ENCODE data around the gene DBH.

DBH gene

DNA sequence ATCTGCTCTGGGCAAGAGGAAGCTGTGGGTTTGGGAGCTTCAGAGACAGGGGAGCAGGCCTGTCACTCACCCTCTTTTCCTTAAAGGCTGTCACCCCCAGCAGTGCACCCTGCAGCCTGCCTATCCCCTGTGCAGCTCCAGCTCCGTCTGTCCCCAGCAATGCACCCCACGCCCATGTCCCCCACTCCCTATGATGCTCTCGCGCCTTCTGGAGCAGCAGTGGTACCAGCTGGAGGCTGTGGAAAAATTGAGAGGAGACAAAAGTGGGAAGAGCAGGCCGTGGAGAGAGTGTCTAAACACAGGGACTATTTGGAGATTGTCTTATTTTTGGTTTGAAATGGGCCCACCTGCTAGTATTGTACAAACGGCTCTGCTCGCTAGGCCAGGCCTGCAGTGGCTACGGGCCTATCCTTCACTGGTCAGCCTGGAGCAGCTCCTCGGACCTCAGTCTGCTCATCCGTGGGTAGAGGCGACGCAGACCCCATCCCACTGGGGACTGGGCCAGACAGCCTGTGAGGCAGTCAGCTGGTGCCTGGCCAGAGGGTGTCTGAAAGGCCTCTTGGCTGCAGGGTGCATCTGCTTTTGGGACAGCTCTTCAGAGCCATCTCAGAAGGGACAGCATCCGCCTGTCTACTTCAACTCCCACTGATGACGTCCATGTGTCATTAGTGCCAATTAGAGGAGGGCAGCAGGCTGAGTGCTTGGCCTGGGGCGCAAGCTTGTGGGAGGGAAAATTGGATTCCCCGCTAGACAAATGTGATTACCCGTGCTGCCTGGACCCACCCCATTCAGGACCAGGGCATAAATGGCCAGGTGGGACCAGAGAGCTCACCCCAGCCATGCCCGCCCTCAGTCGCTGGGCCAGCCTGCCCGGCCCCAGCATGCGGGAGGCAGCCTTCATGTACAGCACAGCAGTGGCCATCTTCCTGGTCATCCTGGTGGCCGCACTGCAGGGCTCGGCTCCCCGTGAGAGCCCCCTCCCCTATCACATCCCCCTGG is at the start of gene DBH:
TSS of gene DBH (plus strand) at position 831 of the 999 bp plus-strand sequence. CDS start at position 840, 9 bp downstream.
- no peak for DNase-seq

GRCh38 chr9:133587051-133587450 is 49.1 kb upstream of the DBH start:
- no peak for DNase-seq

- no peak for DNase-seq
Measured at GRCh38 chr9:133587466-133587865, 48.7 kb upstream of the DBH start.

DNA sequence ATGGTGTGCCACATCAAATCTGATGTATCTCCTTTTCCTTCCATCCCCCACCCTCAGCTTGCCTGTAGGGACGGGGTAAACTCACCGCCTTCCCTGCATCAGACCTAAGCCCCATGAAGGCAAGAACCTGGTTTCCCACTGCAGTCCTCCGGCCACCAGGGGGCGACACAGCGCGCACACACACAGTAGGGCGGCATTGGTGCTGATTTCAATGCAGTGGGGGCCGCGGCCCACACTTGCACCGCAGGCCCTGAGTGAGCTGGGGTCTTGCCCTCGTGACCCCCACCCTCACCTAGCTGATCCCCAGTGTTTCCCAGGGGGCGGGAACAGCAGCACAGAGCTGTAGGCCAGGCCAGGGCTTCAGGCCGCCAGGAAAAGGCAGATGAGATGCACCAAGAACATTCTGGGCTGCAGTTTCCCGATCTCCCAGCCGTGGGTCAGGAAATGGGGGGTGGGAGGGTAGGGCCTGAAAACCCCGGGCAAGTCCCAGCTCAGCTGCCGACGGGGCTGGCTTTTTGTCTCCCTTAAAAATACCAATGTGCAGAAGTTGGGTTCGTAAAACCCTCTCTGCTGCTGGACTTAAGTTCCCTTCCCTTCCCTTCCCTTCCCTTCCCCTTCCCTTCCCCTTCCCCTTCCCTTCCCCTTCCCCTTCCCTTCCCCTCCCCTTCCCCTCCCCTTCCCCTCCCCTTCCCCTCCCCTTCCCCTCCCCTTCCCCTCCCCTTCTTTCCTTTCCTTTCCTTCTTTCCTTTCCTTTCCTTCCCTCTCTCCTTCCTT is 46.5 kb upstream of the DBH start:
- peak; percentile 39 for DNase-seq

- DNase-seq, result no peak
Measured at GRCh38 chr9:133590231-133590855, 45.8 kb upstream of the DBH start.

DNA sequence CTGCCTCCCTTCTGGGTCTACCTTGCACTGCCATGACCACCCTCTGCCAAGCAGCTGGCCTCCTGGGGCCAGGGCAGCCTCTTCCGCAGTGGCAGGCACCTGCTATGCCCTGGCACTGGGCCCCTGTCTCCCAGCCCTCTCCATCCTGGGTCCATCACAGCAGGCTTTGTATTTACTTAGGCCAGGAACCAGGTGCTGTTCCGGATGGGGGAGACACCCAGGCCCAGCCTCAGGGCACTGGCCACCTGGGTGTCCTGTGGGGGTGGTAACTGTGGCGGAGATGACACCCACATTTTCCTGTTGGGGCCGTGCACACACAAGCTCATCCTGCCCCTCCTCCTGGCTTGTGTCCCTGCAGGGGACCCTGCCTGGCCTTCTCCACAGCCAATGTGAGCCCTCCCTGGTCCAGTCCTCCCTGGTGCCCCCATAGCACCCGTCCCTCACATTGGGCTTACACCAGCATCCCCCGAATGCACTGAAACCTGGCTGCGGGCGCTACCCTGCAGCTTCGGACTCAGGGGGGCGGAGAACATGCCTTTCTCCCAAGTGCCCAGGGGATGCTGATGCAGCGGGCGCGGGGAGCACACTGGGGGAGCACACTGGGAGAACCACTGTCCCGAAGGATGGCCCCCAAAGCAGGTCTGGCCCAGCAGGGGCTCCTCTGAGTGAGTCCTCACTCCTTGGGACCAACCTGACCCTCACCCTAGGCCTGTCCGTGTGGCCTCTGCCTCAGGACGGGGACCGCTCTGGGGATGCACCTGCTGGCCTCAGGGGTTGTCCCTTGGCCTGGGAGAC is 44.9 kb upstream of the DBH start:
- DNase-seq, result no peak

- no peak for DNase-seq
Measured at GRCh38 chr9:133591985-133592384, 44.2 kb upstream of the DBH start.

DNA sequence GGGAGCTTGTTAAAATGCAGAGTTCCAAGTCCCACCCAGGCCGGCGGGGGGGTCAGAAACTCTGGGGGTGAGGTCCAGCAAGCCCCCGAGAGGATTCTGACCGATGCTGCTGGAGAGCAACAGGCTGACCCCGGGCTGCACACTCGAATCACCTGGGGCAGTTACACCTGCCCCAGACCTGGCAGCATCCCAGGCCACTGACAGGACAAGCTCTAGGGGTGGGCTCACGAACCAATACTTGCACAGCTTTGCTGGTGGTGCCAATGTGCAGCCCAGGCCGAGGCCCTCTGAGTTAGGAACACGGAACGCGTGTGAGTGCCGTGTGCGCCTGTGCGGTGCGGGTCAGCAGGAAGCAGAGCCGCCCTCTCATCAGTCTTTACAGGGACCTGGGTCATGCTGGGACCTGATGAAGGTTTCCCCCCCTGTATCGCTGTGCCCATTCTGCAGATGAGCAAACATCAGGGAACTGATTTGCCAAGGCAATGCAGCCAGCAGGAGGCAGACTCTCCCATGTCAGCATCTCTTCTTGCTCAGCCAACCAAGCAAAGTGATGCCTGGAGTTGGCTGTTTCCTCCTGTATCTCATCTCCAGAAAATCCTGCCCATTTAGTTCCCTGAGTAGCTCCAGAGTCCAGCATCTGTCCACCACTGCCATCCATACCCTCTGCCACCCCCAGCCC is 43.3 kb upstream of the DBH start:
- DNase-seq, result no peak

DNA sequence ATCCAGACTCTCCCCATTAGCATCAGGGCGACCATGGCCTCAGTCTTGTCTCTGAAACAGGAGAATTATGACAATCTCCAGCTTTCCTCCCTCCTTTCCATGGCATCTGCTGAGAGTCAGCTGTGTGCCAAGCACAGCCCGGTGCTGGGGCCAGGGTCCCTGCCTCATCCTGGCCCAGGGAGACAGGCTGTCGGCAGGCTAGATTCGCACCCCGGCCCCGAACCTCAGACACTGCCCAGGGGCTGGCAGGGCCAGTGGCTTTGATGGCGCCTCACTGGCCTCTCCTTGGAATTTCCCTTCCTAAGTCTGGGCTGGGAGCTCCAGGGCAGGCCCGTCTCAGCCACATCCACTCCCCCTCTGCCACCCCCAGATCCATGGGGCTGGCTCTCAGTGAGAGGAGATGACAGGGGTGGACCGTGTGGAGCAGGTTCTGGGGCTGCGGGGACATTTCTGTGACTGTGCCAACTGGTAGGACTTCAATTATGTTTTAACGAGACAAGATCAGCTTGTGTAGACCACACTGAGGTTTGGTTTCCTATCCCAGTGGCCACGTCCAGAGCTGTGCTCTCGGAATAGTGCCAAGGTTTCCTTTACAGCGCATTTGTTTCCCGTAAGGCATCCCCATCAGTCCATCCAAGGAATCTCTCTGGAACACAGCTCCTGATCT is 42.4 kb upstream of the DBH start:
- no peak for DNase-seq

DNA sequence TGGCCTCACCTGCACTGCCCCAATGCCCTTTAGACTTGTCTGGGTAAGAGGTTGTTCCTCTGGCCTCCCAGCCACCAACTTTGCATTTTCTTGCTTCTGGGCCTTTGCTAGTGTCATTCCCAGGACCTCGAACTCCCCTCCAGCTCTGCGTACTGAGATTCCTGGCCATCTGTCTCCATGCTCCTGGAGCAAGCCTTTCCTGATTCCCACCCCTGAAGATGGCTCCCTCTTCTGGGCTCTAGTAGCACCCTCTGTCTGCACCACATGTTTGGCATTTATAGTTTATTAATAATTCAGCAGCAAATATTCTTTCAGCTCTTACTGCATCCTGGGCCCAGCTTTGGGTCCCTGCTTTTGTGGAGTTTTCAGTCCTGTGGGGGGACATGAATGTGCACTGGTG is 41.9 kb upstream of the DBH start:
- no peak for DNase-seq

DNA sequence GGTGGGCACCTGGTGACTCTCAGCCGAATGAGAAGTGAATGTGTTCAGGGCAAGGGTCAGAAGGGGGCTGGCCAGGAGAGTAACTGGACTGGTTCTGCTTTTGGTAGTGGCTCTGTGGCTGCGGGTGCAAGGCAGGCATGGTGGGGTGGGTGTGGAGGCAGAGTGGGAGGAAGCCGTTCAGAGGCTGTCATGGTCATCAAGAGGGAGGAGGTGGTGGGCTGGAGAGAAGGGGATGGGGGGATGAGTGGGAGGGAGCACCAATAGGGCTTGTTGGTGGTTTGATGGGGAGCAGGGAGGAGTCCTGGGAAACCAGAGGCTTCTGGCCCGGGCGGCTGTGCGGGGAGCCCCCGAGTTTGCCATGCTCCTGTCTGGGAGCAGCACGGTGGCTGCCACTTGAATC is 40.3 kb upstream of the DBH start:
- no peak for DNase-seq

DNA sequence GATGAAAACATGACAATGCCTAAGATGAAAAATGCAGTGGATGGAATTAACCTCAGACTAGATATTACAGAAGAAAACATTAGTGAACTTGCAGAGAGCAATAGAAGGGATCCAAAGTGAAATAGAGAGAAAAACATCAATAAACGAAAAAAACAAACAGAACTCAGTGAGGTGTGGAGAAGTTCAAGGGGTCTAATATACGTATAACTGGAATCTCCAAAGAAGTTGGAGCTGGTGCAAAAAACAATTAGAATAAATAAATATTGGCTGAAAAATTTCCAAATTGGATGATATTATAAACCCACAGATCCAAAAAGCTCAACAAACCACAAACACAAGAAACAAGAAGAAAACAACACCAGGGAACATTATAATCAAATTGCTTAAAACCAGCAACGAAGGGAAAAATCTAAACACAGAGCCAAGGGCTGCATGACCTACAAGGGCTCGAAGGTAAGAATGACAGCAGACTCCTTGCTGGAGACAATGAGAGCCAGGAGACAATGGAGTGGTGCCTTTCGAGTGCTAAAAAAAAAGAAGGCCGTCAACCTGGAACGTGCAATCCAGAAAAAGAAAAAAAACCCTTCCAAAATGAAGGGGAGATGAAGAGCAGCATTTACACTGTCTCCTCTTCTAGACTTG is 38.7 kb upstream of the DBH start:
- DNase-seq, result no peak

- DNase-seq, result no peak
Measured at GRCh38 chr9:133598978-133599377, 37.2 kb upstream of the DBH start.

DNA sequence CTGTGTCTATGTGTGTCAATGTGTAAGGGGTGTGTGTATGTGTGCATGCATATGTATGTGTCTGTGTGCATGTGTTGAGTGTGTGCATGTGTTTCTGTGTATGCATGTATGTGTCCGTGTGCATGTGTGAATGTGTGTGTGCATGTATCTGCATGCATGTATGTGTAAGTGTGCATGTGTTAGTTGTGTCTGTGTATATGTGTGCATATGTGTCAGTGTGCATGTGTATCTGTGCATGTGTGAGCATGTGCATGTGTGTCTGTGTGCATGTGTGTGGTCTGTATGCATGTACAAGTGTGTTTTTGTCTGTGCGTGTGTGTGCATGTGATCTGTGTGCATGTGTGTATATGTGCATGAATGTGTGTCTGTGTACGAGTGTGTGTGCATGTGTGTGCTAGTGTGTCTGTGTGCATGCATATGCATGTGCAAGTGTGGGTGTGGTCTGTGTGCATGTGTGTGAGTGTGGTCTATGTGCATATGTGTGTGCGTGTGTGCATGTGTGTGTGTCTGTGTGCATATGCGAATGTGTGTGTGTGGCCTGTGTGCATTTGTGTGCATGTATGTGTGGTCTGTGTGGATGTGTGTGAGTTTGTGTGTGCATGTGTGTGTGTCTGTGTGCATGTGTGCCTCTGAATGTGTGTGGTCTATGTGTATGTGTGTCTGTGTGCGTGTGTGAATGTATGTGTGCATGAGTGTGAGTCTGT is 36.5 kb upstream of the DBH start:
- no peak for DNase-seq

DNA sequence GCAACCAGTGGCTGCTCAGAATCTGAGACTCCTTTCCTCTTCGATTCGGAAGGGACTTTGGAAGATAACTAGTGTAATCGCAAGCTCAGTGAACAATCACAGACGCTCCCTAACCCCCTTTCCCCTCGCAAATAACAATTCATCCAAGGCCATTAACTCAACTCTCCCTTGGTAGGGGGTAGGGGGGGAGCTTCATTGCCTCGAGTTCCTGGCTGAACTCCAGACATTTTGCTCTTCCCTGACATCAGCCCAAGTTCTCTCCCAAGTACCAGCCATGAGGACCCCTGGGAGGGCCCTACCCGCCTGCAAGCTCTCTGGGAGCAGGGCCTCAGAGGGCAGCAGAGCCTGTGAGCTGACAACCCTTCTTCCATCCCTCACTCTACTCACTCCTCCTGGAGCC is 35.4 kb upstream of the DBH start:
- DNase-seq, result no peak

GRCh38 chr9:133601746-133602145 is 34.4 kb upstream of the DBH start:
- no peak for DNase-seq

GRCh38 chr9:133602277-133602676 is 33.9 kb upstream of the DBH start:
- no peak for DNase-seq

DNA sequence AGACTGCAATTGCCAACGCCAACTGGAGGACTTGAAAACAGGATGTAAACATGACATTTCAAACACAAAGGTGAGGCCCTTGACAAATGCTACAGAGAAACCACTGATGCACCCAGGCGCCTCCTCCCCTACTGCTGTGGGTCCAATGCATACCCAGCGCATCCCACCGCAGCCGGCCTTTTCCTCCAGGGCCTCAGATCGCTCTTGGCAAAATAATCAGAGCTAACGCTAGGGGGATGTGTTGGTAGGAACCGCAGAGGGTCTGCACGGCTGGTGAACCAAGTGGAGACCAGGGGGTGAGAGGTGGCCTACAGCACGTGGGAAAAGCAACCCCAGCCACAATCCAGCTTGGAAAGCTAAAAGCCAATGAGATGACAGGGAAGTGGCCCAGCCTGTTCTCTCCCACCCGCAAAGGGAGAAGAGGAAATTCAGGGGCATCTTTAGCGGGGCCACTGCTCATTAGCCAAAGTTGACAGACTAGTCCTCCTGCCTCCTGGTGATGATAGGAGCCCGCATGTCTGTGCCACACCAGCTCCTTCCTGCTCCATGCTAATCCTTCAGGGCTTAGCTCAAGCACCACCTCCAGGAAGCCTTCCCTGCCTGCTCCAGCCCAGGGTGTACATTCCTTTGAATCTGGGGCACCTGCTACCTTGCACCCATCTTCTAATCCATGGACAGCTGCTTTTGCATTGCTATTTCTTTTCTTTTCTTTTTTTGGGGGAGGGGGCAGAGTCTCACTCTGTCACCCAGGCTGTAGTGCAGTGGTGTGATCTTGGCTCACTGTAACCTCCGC is 32.8 kb upstream of the DBH start:
- DNase-seq, result no peak

DNA sequence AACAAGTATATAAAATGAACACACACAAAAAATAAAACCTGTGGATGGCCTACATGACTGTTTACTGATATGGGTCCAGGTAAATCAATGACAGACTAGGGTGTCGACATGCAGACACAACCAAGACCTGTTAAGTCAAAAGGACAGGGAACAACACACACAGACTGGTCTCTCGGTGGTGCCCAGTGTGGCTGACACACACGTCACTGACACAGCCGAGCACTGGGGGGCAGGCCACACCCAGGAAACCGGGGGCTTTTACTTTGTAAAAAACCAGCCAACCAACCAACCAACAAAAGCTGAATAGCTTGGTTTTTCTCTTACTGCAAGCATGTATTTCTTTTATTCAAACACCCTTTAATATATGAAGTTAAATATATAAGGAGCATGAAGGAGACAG is 31.9 kb upstream of the DBH start:
- no peak for DNase-seq

All from activated CD4-positive, alpha-beta T cell treated with anti-CD3 and anti-CD28 coated beads, Interleukin-2, Interleukin-6, amounts not matched to agents 100 ng/mL and 50 ng/mL, durations not matched to agents 16 hours and 8 hours (primary cell).